GM15510 (cell line): ENCODE data around the gene ABCC8.

Experiments
- POLR2A ChIP-seq: IDR thresholded peaks from 3 replicates; pipeline ENCODE4 v1.6.1; 2011; ENCODE audit warnings: borderline replicate concordance; ENCODE audit not compliant: insufficient read length; ENCODE audit errors: extremely low read depth

ABCC8 gene

DNA sequence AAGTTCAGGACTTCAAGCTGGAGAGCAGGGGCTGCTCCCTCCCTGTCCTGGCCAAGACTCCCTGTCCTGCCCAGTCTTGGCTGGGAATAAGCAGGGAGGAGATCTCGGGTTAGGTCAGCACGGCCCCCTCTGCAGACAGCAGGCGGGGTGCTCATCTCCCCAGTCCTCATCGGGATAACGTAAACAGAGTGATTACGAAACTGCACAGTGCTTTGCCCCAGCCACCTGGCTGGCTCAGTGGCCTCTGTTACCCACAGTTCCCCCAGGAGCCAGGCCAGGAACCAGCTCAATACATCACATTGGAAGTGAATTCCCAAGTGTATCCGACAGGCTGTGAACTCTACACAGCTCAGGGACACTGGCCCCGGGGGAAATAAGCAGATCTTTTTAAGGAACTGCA, 45.5 kb downstream of the ABCC8 start:
- no peak for TF ChIP-seq POLR2A

DNA sequence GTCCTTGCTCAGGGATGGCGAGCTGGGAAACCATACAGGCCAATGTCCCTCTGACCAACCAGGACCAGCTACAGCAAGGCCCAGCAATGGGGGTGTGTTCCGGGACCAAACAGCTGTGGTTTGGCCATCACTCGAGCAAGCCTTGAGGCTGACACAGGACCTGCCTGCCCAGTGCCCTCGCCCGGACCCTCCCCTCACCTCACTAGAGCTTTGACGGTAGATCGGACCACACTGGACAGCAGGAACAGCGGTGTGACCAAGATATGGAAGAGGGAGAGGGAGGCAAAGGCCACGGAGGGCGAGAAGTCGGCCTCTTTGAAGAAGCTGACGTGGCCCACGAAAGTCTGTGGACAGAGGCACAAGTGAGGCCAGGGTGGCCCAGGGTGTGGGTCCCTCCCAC, 46.0 kb downstream of the ABCC8 start:
- TF ChIP-seq POLR2A = no peak

DNA sequence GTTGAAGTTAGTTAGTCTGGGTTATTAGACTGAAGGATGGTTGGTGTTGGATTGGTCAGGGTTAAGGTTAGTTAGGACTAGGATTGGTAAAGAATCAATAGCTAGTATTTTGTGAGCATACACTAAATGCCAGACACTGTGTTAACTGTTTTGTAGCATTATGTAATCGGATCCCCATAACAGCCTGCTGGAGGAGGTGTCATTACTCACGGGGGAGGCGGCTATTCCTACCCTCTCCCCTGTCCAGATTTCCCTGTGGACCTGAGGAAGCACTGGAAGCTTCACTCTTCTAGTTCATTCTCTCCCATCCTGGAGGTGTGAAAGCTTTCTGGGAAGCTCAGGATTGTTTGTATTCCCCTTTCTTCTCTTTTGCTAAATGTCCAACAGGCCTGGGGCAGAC, 47.7 kb downstream of the ABCC8 start:
- TF ChIP-seq POLR2A = no peak

DNA sequence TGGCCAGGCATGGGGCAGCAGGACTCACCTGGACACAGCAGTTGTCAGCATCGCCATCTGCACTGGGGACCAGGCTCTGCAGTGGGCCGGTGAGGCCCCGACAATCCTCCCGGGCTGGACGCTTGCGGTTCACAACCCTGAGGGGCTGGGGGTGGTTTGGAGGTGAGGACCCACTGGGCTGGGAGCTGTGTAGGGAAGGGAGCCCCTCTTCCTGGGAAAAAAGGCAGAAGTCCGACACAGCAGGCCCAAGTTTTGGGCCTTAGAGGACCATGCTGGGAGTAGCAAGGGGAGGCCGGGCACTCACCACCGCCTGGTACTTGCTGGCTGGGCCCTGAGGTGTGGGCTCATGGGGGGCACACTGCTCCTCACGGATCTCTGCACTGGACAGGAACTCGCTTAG, 48.4 kb downstream of the ABCC8 start:
- no peak for TF ChIP-seq POLR2A

DNA sequence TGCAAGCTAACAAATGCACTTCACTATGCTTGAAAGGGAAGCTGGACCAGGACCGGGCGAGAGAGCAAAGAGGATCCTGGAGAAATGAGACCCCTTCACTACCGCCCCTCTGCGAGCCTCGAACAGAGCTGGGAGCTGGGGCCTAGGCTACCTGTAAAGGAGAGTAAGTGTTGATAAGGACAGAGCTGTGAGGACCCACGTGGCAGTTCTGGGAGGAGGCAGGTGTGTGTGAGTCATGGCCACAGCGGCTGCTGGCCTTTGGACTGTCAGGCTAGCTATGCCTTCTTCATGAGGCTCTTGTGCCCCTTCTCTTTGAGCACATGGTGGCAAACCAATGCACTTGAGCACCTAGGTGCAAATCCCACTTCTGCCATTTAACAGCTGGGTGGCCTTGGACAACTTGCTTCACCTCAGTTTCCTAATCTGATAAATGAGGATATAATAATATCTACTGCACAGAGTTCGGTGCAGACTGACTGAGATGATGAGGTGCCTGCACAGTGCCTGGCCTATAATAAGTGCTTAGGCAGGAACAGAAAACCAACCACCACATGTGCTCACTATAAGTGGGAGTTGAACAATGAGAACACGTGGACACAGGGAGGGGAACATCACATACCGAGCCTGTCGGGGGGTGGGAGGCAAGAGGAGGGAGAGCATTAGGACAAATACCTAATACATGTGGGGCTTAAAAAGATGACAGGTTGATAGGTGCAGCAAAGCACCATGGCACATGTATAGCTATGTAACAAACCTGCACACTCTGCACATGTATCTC, 52.9 kb downstream of the ABCC8 start:
- TF ChIP-seq POLR2A = no peak

DNA sequence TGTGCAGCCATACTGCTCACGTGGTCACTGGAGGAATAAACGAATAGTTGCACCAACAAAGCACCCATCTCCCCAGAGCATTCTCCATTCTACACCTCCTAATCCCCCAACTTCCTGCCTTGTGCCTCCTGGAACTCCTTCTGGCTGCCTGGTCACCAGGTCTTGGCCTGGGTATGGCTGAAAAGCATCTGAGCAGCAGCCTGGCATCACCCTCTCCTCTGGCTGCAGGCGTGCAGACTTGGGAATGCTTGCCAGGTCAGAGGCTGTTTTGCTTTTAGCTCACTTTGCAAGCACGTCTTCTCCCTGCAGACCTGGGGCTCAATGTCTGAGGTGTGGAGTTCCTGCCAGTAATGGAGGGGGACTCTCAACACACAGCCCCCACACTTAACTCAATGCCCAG, 54.9 kb downstream of the ABCC8 start:
- no peak for TF ChIP-seq POLR2A

DNA sequence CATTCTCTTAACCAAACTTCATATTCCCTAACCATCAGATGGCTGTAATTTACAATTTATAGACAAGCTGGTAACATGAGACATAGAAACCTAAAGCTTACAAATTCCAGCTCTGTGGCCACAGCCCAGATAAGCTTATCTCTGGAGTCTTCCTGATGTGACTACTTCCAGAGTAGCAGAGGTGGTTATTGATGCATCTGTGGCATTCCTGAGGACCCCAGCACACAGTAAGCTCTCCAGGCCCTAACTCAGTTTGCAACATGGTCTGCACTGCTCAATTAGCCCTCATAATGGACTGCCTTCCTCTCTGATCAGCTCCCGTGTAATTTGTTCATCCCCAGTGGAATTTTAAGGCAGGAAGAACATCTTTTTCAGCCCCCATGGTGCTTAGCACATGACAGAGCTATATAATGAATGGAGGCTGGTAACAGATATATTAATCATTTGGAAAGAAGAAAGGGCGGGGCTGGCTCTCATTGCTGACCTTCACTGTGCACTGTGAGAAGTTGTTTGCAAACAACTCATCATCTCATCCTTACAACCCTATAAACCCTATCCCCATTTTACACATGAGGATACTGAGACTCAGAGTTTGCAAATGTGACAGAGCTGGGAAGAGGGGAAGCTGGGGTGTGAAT, 58.1 kb downstream of the ABCC8 start:
- TF ChIP-seq POLR2A = no peak

DNA sequence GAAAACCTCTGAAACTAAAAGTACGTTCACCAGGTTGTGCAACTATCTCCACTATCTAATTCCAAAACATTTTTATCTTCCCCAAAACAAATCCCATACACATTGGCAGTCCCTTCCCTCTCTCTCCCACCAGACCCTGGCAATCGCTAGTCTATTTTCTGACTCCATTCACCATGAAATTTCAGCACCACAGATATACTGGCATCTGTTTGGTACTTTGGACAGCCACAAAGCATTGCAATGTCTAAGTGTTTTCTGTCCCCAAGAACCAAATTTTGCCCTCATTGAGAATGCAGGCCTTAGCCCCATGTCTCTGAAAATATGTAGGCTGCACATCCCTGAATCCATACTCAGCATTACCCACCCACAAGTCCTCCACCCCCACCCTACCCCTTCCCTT, 60.2 kb downstream of the ABCC8 start:
- no peak for TF ChIP-seq POLR2A

DNA sequence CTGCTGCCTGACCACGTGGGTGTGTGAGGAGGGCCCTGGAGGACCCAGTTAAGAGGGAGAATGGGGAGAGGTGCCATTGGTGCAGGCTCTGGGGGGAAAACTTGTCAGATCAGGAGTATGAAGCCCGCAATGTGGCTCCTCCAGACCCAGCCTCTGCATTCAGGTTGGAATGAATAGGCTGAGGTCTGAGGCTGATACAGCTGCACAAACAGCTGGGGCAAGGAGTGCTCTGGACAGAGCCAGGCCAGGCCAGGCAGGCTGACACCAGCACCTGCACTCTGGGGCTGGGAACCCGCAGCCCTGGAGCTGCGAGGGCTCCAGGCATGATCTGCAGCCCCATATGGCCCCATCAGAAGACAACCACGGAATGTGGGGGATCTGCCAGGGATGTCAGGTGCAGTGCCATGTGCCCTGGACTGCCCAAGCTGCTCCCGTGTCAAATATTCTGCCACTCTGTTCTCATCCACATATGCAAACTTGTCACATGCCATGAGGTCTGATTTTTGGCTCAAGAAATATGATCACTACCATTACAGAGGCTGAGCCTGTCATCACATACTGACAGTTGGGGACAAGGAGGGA, 61.0 kb downstream of the ABCC8 start:
- TF ChIP-seq POLR2A = no peak

DNA sequence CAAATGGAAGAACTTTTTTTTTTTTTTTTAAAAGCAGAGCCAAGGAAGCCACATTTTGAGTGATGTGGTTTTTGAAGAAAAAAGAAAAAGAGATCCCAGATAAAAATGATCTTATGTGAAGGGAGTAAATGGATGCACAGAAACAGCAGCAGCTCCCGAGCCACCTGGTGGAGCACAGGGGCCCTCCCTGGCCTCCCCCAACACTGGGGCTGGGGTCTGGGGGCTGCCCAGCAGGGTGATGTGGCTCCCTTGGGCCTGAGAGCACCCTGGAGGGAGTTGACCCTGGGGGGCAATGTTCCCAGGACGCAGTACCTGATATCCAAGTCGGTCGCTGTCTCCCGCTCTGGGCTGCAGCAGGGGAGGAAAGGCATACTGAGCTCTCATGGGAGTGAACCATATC, 61.7 kb downstream of the ABCC8 start:
- TF ChIP-seq POLR2A = no peak

DNA sequence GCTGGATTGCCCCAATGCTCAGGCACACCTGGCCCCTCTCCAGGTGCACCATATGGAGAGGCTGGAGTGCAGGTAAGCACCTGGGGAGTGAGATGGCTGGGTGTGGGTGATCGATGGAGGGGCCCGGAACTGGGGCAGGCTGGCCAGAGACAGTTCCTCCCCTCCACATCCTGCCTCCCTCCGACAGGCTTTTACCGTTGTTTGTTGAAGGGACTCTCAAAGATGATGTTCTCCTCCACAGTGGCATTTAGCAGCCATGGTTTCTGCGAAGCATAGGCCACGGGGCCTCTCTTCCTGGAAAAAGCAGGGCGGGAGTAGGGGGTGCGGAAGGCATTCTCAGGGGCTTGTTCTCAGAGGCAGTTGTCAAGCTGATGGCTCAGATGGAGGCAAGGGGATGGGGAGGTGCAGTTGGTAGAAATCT, 62.3 kb downstream of the ABCC8 start:
- TF ChIP-seq POLR2A = no peak

DNA sequence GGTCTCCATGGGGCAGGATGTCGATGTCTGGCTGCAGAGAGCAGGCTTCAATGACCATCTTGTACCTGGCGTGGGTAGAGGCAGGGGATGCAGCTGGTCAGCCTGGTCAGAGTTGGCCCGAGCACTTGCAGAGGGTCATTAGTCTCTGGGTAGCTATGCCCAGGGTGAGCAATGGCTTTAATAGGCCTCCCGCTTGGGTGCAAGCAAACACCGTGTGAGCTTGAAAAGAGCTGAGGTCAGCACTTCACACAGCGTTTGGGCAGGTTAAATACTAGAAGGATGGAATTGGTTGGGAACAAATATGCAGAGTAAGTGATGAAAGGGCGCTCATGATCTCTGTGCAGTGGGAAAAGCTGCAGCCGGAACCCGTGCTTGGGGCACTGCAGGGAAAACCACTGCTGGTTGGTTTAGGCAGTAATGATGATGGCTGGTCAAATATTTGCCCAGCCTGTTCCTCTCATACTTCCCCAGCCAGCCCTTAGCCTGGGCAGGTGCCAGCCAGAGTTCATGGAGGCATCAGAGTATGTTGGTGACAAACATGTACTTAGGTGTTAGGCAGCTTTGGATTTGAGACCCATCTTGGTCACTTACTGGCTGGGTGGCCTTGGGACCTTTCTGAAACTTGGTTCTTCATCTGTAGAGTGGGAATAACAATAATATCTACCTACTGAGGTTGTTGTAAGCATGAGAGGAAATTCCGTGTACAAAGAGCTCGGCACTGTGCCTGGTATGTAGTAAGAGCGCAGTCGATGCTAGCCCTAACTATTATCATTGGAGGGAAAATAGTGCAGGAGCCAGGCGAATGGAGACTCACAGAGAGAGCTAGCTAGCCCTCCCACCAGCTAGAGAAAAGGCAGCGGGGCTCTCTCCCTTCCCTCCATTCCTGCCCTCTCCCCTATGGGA, 63.0 kb downstream of the ABCC8 start:
- TF ChIP-seq POLR2A = no peak

DNA sequence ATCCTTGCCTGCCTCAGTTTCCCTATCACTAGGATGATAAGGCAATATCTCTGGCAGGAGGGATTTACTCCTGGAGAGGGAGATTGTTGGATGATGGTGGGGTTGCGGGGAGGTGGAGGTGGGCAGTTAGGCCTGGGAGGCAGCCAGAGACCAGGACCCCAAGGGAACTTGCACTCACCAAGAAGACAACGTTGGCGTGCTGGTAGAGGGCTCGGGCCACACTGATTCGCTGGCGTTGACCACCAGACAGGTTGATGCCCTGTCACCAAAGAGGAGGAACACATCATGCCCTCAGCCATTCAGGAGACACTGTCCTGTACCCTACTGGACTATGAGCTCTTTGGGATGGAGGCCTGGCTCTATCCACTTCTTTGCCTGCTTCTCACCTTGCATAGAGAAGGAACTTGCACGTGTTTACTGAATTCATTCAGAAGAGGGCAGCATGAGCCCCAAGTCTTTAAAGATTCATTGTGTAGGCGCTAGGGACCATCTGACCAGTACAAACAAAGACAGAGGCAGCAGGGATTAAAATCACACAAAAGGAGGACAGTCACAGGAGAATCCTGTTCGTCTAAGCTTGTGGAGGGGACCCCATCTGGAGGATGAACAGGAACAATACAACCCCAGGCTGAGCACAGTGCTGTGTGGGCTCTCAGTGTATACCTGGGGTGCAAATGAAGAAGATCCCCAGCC, 64.0 kb downstream of the ABCC8 start:
- no peak for TF ChIP-seq POLR2A

DNA sequence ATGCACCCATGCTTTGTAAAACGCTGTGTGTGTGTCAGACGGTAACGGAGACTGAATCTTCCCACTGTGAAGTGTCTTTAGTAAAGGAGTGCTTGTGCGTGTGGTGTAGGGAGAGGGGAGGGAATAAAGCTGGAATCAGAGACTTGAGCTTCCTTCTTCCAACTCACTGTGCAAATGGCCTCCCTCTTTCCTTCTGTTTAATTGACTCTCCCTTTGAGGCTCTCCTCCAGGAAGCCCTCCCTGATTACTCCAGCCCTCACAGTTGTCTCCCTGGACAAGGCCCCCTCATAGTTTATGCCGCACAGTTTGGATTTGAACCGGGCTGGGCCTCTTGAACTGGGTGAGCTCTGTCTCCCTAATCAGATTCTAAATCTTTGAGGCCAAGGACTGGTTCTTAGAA, 65.2 kb downstream of the ABCC8 start:
- no peak for TF ChIP-seq POLR2A
